ENCODE results near the gene MYO3B. TPM values are rescaled to one million over a fixed set of nuclear protein-coding genes. Genes with fewer than 3 reads are reported as not detected.

Gene MYO3B
- total RNA-seq, 1 experiment from 2014 or later, result not detected

DNA sequence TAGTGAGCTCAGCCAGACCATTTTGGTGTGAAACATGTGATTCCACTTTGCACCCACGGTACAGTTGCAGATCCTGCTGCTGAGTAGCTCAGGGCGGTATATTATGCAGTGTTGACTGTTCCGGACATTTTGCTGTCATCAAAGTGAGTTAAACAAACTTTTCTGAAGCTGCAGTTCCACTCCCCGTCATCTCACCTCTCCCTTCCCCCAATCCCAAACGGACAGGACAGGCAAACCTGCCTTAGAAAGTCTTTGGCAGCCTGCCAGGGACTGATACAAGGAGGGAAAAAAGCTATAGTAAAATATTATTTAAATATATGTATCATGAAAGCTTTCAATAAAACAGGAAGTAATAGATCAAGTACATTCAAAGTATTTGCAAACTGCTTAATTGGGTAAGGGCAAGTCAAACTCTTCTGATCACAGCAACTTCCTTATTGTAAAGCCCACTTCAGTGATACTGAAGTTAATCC, 501.7 kb downstream of the MYO3B start:
- Mint-ChIP-seq H3K27ac (ENCODE audit: low read depth, unreplicated experiment) (peak overlapping the region; percentile 54), H3K36me3 (ENCODE audit: insufficient read depth, unreplicated experiment) (no peaks in the 10 kb centered on the region), H3K27me3 (ENCODE audit: insufficient read depth, unreplicated experiment) (no peaks in the 10 kb centered on the region), H3K4me1 (ENCODE audit: insufficient read depth, unreplicated experiment) (no peaks in the 10 kb centered on the region), H3K4me3 (ENCODE audit: unreplicated experiment) (no peak overlapping the region), H3K9me3 (ENCODE audit: unreplicated experiment) (no peaks in the 10 kb centered on the region)
- no TSS peak for BruUV-seq (replicated peaks)
- DNase-seq (ENCODE audit: unreplicated experiment), result peak; percentile 33
- intact Hi-C loops (cut with micrococcal nuclease), result no loop called here
- CTCF ChIA-PET, result interaction anchor here (0.6 to 1.0 kb wide), 3 partner anchors 271 to 444 kb away, joined by 3 to 8 read pairs (median 5); no protein-coding TSS in a partner anchor
- POLR2A ChIA-PET, result interaction anchor here (0.6 to 1.1 kb wide), 2 partner anchors 125 to 250 kb away, joined by 3 read pairs; no protein-coding TSS in a partner anchor
- TF ChIP-seq, protein P1, sequence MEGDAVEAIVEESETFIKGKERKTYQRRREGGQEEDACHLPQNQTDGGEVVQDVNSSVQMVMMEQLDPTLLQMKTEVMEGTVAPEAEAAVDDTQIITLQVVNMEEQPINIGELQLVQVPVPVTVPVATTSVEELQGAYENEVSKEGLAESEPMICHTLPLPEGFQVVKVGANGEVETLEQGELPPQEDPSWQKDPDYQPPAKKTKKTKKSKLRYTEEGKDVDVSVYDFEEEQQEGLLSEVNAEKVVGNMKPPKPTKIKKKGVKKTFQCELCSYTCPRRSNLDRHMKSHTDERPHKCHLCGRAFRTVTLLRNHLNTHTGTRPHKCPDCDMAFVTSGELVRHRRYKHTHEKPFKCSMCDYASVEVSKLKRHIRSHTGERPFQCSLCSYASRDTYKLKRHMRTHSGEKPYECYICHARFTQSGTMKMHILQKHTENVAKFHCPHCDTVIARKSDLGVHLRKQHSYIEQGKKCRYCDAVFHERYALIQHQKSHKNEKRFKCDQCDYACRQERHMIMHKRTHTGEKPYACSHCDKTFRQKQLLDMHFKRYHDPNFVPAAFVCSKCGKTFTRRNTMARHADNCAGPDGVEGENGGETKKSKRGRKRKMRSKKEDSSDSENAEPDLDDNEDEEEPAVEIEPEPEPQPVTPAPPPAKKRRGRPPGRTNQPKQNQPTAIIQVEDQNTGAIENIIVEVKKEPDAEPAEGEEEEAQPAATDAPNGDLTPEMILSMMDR (IDR thresholded peaks at IDR 0.05; ENCODE audit: unreplicated experiment), result no peak

DNA sequence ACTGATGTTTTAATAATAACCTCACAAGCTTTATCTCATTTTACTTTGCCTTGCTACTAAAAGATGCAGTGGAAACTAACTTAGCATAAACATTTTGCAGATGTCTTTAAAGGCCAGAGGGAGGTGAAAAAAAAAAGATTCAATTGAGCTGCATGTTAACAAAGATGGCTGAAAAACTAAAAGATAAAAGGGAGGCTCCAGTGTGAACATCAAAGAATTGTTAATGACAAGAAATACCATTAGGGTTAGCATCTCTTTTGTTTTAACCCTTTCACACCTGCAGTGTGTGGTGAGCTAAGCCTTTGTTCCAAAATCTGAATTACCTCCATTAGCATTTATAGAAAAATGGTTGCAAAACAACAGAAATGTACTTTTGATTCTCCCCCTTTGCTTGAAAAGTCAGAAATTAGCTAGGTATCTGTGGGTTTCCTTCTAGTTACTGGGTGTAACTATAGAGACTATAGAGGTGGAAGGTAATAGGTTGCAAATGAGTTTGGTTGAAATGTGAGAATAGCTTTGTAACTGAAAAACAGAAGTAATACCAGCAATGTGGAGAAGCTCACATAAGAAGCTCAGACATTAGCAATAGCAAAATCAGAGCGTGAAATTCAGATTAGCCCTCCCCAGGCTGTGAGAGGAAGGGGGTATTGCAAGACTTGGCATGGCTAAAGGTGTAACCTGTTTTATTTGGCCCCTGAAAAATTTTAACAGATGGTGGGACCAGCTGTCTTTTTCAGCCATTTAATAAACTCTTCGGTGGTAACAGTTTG, 502.4 kb downstream of the MYO3B start:
- H3K27ac Mint-ChIP-seq (ENCODE audit: low read depth, unreplicated experiment), result no peak overlapping the region
- BruUV-seq (replicated peaks), result no TSS peak
- no peaks in the 10 kb centered on the region for H3K36me3 Mint-ChIP-seq (ENCODE audit: insufficient read depth, unreplicated experiment)
- no peaks in the 10 kb centered on the region for H3K4me1 Mint-ChIP-seq (ENCODE audit: insufficient read depth, unreplicated experiment)
- CTCF ChIA-PET, result interaction anchor here (0.6 to 1.0 kb wide), 3 partner anchors 271 to 445 kb away, joined by 3 to 8 read pairs (median 5); no protein-coding TSS in a partner anchor
- TF ChIP-seq, protein P1 (IDR thresholded peaks at IDR 0.05; ENCODE audit: unreplicated experiment), result no peak
- H3K9me3 Mint-ChIP-seq (ENCODE audit: unreplicated experiment), result no peaks in the 10 kb centered on the region
- H3K27me3 Mint-ChIP-seq (ENCODE audit: insufficient read depth, unreplicated experiment), result no peaks in the 10 kb centered on the region
- POLR2A ChIA-PET, result interaction anchor here (0.6 kb wide), 1 partner anchor 126 kb away, joined by 3 read pairs; no protein-coding TSS in a partner anchor
- DNase-seq (ENCODE audit: unreplicated experiment), result no peak
- no peak overlapping the region for H3K4me3 Mint-ChIP-seq (ENCODE audit: unreplicated experiment)
- intact Hi-C loops (cut with micrococcal nuclease), result no loop called here

DNA sequence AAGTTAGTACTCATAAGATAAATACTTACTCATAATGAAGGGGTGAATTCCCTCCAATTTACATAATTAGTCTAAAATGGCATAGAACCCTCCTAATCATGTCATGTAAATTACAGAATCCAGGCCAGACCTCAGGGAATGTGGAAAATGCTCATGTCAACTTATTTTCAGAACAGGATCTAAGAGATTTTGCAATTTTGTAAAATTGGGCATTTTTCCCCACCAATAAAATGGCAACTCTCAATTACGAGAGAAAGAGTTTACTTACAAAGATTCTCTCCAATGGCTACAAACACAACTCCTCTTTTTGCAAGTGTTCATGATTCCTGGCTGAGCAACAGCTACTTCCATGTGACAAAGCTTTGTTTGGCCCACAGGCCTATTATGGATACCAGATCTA, 503.4 kb downstream of the MYO3B start:
- Mint-ChIP-seq H3K36me3 (ENCODE audit: insufficient read depth, unreplicated experiment) (no peaks in the 10 kb centered on the region), H3K27ac (ENCODE audit: low read depth, unreplicated experiment) (no peak overlapping the region), H3K9me3 (ENCODE audit: unreplicated experiment) (no peaks in the 10 kb centered on the region), H3K4me1 (ENCODE audit: insufficient read depth, unreplicated experiment) (peaks cover 6% of the 10 kb centered on the region), H3K4me3 (ENCODE audit: unreplicated experiment) (no peak overlapping the region), H3K27me3 (ENCODE audit: insufficient read depth, unreplicated experiment) (no peaks in the 10 kb centered on the region)
- DNase-seq (ENCODE audit: unreplicated experiment), result no peak
- POLR2A ChIA-PET, result no interaction called here
- TF ChIP-seq, protein P1 (IDR thresholded peaks at IDR 0.05; ENCODE audit: unreplicated experiment), result no peak
- CTCF ChIA-PET, result interaction anchor here (0.8 kb wide), 1 partner anchor 9 kb away, joined by 3 read pairs; no protein-coding TSS in a partner anchor
- no TSS peak for BruUV-seq (replicated peaks)
- intact Hi-C loops (cut with micrococcal nuclease), result no loop called here

DNA sequence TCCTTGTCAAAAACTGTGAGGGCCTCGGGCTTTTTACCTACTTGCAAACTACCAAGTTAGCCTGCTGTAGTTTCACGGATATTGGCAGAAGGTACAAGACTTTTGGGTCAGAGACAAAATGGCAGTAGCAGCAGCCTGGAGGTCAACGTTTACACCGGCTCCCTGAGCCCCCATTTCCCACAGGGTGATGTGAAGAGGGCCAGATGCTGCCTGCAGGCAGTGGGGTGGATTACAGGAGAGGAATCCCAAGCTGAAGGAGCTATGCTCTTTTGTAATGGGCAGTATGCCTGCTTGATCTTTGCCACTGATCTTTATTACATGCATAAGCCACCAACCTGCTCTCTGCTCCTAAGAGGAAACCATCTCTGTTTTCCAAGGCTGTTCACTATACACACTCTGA, 507.6 kb downstream of the MYO3B start:
- no peaks in the 10 kb centered on the region for H3K27me3 Mint-ChIP-seq (ENCODE audit: insufficient read depth, unreplicated experiment)
- POLR2A ChIA-PET, result no interaction called here
- no peak overlapping the region for H3K4me3 Mint-ChIP-seq (ENCODE audit: unreplicated experiment)
- H3K9me3 Mint-ChIP-seq (ENCODE audit: unreplicated experiment), result no peaks in the 10 kb centered on the region
- DNase-seq (ENCODE audit: unreplicated experiment), result no peak
- CTCF ChIA-PET, result no interaction called here
- no peaks in the 10 kb centered on the region for H3K36me3 Mint-ChIP-seq (ENCODE audit: insufficient read depth, unreplicated experiment)
- TF ChIP-seq, protein P1 (IDR thresholded peaks at IDR 0.05; ENCODE audit: unreplicated experiment), result no peak
- no TSS peak for BruUV-seq (replicated peaks)
- intact Hi-C loops (cut with micrococcal nuclease), result no loop called here
- peaks cover 6% of the 10 kb centered on the region for H3K4me1 Mint-ChIP-seq (ENCODE audit: insufficient read depth, unreplicated experiment)
- no peak overlapping the region for H3K27ac Mint-ChIP-seq (ENCODE audit: low read depth, unreplicated experiment)
